ENCODE data around the gene ANKRD1. TPM values are rescaled to one million over a fixed set of nuclear protein-coding genes. Genes with fewer than 3 reads are reported as not detected.

ANKRD1 gene
- not detected for total RNA-seq
- total RNA-seq (2013), result not detected

GRCh38 chr10:90920986-90921666 is at the start of gene ANKRD1:
TSS of gene ANKRD1 (minus strand) at chr10:90921087. CDS start at chr10:90921027, 60 bp downstream.
- no peaks in the 10 kb centered on the region for H3K36me3 ChIP-seq (ENCODE audit: control insufficient read depth, insufficient read depth, low read length)
- WGBS (ENCODE audit: insufficient coverage), result 83% methylated on average over 5 of the region's 5 CpGs
- intact Hi-C loops (cut with micrococcal nuclease), result no loop called here
- Mint-ChIP-seq H3K4me3 (no peak within 1 kb of the TSS), H3K4me1 (no peaks in the 10 kb centered on the region), H3K27ac (no peak within 1 kb of the TSS), H3K9me3 (no peaks in the 10 kb centered on the region), H3K36me3 (no peaks in the 10 kb centered on the region), H3K27me3 (ENCODE audit: low read depth in 2 of 2) (peaks cover 21 to 69% of the 10 kb centered on the region in 2 donors)
- TF ChIP-seq CTCF (IDR thresholded peaks at IDR 0.05), result no peak
- H3K27me3 ChIP-seq (ENCODE audit: control insufficient read depth, insufficient read depth, low read length), result peaks cover 2% of the 10 kb centered on the region
- ATAC-seq (no peak), DNase-seq (no peak)
- no peak within 1 kb of the TSS for H3K27ac ChIP-seq (ENCODE audit: low read length)
- H3K4me1 ChIP-seq (ENCODE audit: control insufficient read depth, insufficient read depth, low read length), result no peaks in the 10 kb centered on the region
- H3K9me3 ChIP-seq (ENCODE audit: control insufficient read depth, insufficient read depth, low read length), result no peaks in the 10 kb centered on the region
- no peak within 1 kb of the TSS for H3K4me3 ChIP-seq (ENCODE audit: low read length)

GRCh38 chr10:90969947-90970673 is 49.2 kb upstream of the ANKRD1 start:
- Mint-ChIP-seq H3K27me3 (ENCODE audit: low read depth in 2 of 2) (peaks cover 8 to 18% of the 10 kb centered on the region in 2 donors), H3K4me1 (no peaks in the 10 kb centered on the region), H3K4me3 (no peak overlapping the region), H3K27ac (no peak overlapping the region), H3K9me3 (no peaks in the 10 kb centered on the region), H3K36me3 (no peaks in the 10 kb centered on the region)
- intact Hi-C loops (cut with micrococcal nuclease), result no loop called here
- Histone ChIP-seq H3K4me1 (ENCODE audit: control insufficient read depth, insufficient read depth, low read length) (no peaks in the 10 kb centered on the region), H3K9me3 (ENCODE audit: control insufficient read depth, insufficient read depth, low read length) (no peaks in the 10 kb centered on the region), H3K4me3 (ENCODE audit: low read length) (no peak overlapping the region), H3K36me3 (ENCODE audit: control insufficient read depth, insufficient read depth, low read length) (no peaks in the 10 kb centered on the region), H3K27me3 (ENCODE audit: control insufficient read depth, insufficient read depth, low read length) (no peaks in the 10 kb centered on the region), H3K27ac (ENCODE audit: low read length) (no peak overlapping the region)
- 91% methylated on average over 5 of the region's 6 CpGs for whole genome bisulfite sequencing (ENCODE audit: insufficient coverage)
- DNase-seq (no peak), ATAC-seq (no peak)
- no peak for TF ChIP-seq CTCF (IDR thresholded peaks at IDR 0.05)

DNA sequence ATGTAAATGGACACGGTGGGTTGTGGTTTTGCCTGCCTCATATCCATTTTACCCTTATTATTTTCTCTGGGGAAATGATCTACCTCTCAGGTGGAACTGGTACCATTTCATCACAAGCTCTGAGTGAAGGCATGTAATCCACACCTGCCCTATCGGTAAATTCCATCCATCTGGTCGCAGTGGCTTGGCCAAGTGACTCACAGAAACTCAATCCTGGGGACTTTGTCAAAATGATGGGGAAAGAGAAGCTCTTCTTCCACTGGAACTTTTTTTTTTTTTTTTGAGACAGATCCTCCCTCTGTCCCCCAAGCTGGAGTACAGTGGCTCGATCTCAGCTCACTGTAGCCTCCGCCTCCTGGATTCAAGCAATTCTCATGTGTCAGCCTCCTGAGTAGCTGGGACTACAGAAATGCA is 48.2 kb upstream of the ANKRD1 start:
- H3K4me3 Mint-ChIP-seq, result no peak overlapping the region
- DNase-seq, result no peak
- TF ChIP-seq CTCF (IDR thresholded peaks at IDR 0.05), result no peak
- H3K36me3 Mint-ChIP-seq, result no peaks in the 10 kb centered on the region
- no peak for ATAC-seq
- no peak overlapping the region for H3K27ac Mint-ChIP-seq
- H3K9me3 ChIP-seq (ENCODE audit: control insufficient read depth, insufficient read depth, low read length), result no peaks in the 10 kb centered on the region
- WGBS (ENCODE audit: insufficient coverage), result 83% methylated on average over 5 of the region's 5 CpGs
- no peaks in the 10 kb centered on the region for H3K4me1 ChIP-seq (ENCODE audit: control insufficient read depth, insufficient read depth, low read length)
- H3K27ac ChIP-seq (ENCODE audit: low read length), result no peak overlapping the region
- H3K4me3 ChIP-seq (ENCODE audit: low read length), result no peak overlapping the region
- peaks cover 8 to 18% of the 10 kb centered on the region in 2 donors for H3K27me3 Mint-ChIP-seq (ENCODE audit: low read depth in 2 of 2)
- intact Hi-C loops (cut with micrococcal nuclease), result no loop called here
- no peaks in the 10 kb centered on the region for H3K27me3 ChIP-seq (ENCODE audit: control insufficient read depth, insufficient read depth, low read length)
- no peaks in the 10 kb centered on the region for H3K9me3 Mint-ChIP-seq
- H3K36me3 ChIP-seq (ENCODE audit: control insufficient read depth, insufficient read depth, low read length), result no peaks in the 10 kb centered on the region
- H3K4me1 Mint-ChIP-seq, result no peaks in the 10 kb centered on the region

Data from natural killer cell (primary cell).